Loucy (cell line): ENCODE results near the gene PSPN.
A peak's percentile ranks its signal among the peaks of the same experiment; 100 is the strongest.

ENCODE experiments used
- H2AFZ ChIP-seq: fragments of 200-600 bp; sonication (generic); 2 replicates; pipeline ENCODE4 v1.6.0; 2016; ENCODE audit warnings: antibody characterized with exemption, mild to moderate bottlenecking, low read length, moderate library complexity
- H3F3A ChIP-seq: fragments of 200-600 bp; 2 replicates; pipeline ENCODE4 v1.6.0; 2016; ENCODE audit warnings: antibody characterized with exemption, low read depth, mild to moderate bottlenecking
- H3K27me3 ChIP-seq: fragments of 200-600 bp; sonication (generic); 2 replicates; pipeline ENCODE4 v1.6.1; 2014; ENCODE audit warnings: low read length, mild to moderate bottlenecking; ENCODE audit not compliant: insufficient read depth, poor library complexity, severe bottlenecking
- H3K36me3 ChIP-seq: fragments of 200-600 bp; sonication (generic); 2 replicates; pipeline ENCODE4 v1.6.1; 2016; ENCODE audit warnings: low read length; ENCODE audit not compliant: insufficient read depth
- H3K4me1 ChIP-seq: fragments of 200-600 bp; sonication (generic); 2 replicates; pipeline ENCODE4 v1.5.1; 2014; ENCODE audit warnings: low read length, mild to moderate bottlenecking; ENCODE audit not compliant: insufficient read depth, poor library complexity, severe bottlenecking
- H3K4me2 ChIP-seq: fragments of 200-600 bp; sonication (generic); 2 replicates; pipeline ENCODE4 v1.6.0; 2014; ENCODE audit warnings: antibody characterized with exemption, low read length, low read depth, mild to moderate bottlenecking; ENCODE audit not compliant: poor library complexity, severe bottlenecking
- H3K4me3 ChIP-seq: fragments of 200-600 bp; sonication (generic); 2 replicates; pipeline ENCODE4 v1.5.1; 2014; ENCODE audit warnings: low read length, mild to moderate bottlenecking, mixed read lengths; ENCODE audit not compliant: poor library complexity, severe bottlenecking
- H3K79me2 ChIP-seq: fragments of 200-600 bp; sonication (generic); 2 replicates; pipeline ENCODE4 v1.6.1; 2014; ENCODE audit warnings: low read length; ENCODE audit not compliant: insufficient read depth
- H3K9ac ChIP-seq: fragments of 200-600 bp; sonication (generic); 2 replicates; pipeline ENCODE4 v1.6.0; 2014; ENCODE audit warnings: mild to moderate bottlenecking, low read depth, low read length, moderate library complexity; ENCODE audit not compliant: poor library complexity, severe bottlenecking
- H3K9me2 ChIP-seq: fragments of 200-600 bp; sonication (generic); replicated peaks from 2 replicates; pipeline ENCODE4 v1.6.1; 2016; ENCODE audit warnings: low read depth, low read length, mixed read lengths
- H3K9me3 ChIP-seq: fragments of 200-600 bp; sonication (generic); 2 replicates; pipeline ENCODE4 v1.6.1; 2014; ENCODE audit warnings: mild to moderate bottlenecking, antibody characterized with exemption, low read length, low read depth; ENCODE audit not compliant: insufficient read depth
- H4K20me1 ChIP-seq: fragments of 200-600 bp; sonication (generic); 2 replicates; pipeline ENCODE4 v1.6.0; 2014; ENCODE audit warnings: antibody characterized with exemption, low read length, mild to moderate bottlenecking; ENCODE audit not compliant: insufficient read depth, poor library complexity, severe bottlenecking
- CTCF ChIP-seq: fragments of 200-600 bp; sonication (generic); conservative IDR thresholded peaks from 2 replicates; pipeline ENCODE4 v1.5.1; 2014; ENCODE audit warnings: mild to moderate bottlenecking, antibody characterized with exemption, low read length
- EZH2phosphoT487 ChIP-seq: fragments of 200-600 bp; IDR thresholded peaks from 2 replicates; pipeline ENCODE4 v1.6.1; 2018; ENCODE audit warnings: antibody characterized with exemption, mild to moderate bottlenecking, moderate library complexity, borderline replicate concordance

The PSPN gene

GRCh38 chr19:6373813-6374108 is 2.0 kb downstream of the PSPN start:
- peak overlapping the region; percentile 69 for H3K9ac ChIP-seq
- H3K4me2 ChIP-seq: peak overlapping the region; percentile 96
- H3K27me3 ChIP-seq: no peaks in the 10 kb centered on the region
- H4K20me1 ChIP-seq: peaks cover 12% of the 10 kb centered on the region
- peaks cover 6% of the 10 kb centered on the region for H3K4me1 ChIP-seq
- peak overlapping the region; percentile 69; the same call in 1 of the 2 replicates for H2AFZ ChIP-seq
- H3K9me3 ChIP-seq: no peaks in the 10 kb centered on the region
- H3K9me2 ChIP-seq: no peaks in the 10 kb centered on the region
- peak overlapping the region; percentile 85 for H3K4me3 ChIP-seq
- no peaks in the 10 kb centered on the region for H3K36me3 ChIP-seq
- H3F3A ChIP-seq: peaks cover 3% of the 10 kb centered on the region; the same call in 1 of the 2 replicates
- no peaks in the 10 kb centered on the region for H3K79me2 ChIP-seq
- TF ChIP-seq CTCF (no peak), EZH2phosphoT487 (no peak)

- Histone ChIP-seq H3K4me2 (peak overlapping the region; percentile 96), H3K4me1 (peaks cover 6% of the 10 kb centered on the region), H3K27me3 (no peaks in the 10 kb centered on the region), H3K9ac (peak overlapping the region; percentile 95), H2AFZ (peak overlapping the region; percentile 85), H3K9me3 (no peaks in the 10 kb centered on the region), H3K4me3 (peak overlapping the region; percentile 85), H3K79me2 (no peaks in the 10 kb centered on the region), H3F3A (peaks cover 3% of the 10 kb centered on the region; the same call in 1 of the 2 replicates), H3K36me3 (peaks cover 4% of the 10 kb centered on the region; the same call in 1 of the 2 replicates), H3K9me2 (no peaks in the 10 kb centered on the region), H4K20me1 (peaks cover 12% of the 10 kb centered on the region)
- TF ChIP-seq CTCF: no peak
- TF ChIP-seq EZH2phosphoT487: no peak
Observed at GRCh38 chr19:6373096-6373812, 2.5 kb downstream of the PSPN start.

GRCh38 chr19:6372594-6373095 is 3.1 kb downstream of the PSPN start, which contains the start of gene ALKBH7:
TSS of gene ALKBH7 (plus strand) at chr19:6372794. CDS start at chr19:6372821, 27 bp downstream.
- H3K4me1 ChIP-seq: peaks cover 6% of the 10 kb centered on the region
- peaks cover 10% of the 10 kb centered on the region; the same call in 1 of the 2 replicates for H3K36me3 ChIP-seq
- H2AFZ ChIP-seq: peak within 1 kb of the TSS; percentile 85
- peak within 1 kb of the TSS; percentile 95 for H3K9ac ChIP-seq
- no peaks in the 10 kb centered on the region for H3K27me3 ChIP-seq
- peak within 1 kb of the TSS; percentile 96 for H3K4me2 ChIP-seq
- peaks cover 12% of the 10 kb centered on the region for H4K20me1 ChIP-seq
- peaks cover 3% of the 10 kb centered on the region; the same call in 1 of the 2 replicates for H3F3A ChIP-seq
- H3K9me3 ChIP-seq: no peaks in the 10 kb centered on the region
- no peaks in the 10 kb centered on the region for H3K79me2 ChIP-seq
- peak within 1 kb of the TSS; percentile 85 for H3K4me3 ChIP-seq
- TF ChIP-seq EZH2phosphoT487 (no peak), CTCF (no peak)
- no peaks in the 10 kb centered on the region for H3K9me2 ChIP-seq
